Psoas muscle (tissue), 8 donors: ENCODE measurements around the gene PDX1. TPM values are rescaled to one million over a fixed set of nuclear protein-coding genes. Genes with fewer than 3 reads are reported as not detected.

Experiments used
- ATAC-seq, 4 donors: fragments of 200-7000 bp; cut with Tn5 transposase; one replicate each; pipeline ENCODE4 v1.9.1; 2020; ENCODE audit warnings: moderate library complexity in 3 of 4, mild to moderate bottlenecking in 2 of 4
- DNase-seq, 2 donors: peaks; one replicate each; pipeline ENCODE4 v3.0.0-alpha.2; 2020
- H3K27ac ChIP-seq: fragments of 200-600 bp; one replicate; pipeline ENCODE4 v1.8.0; 2022
- H3K27me3 ChIP-seq, 3 donors: fragments of 200-600 bp in 1 of 3; one replicate each; pipeline versions ENCODE4 v1.6.1 to v1.8.0; 2013 to 2022; ENCODE audit warnings: low read length in 2 of 3, mild to moderate bottlenecking in 2 of 3, moderate library complexity in 1 of 3; ENCODE audit not compliant: insufficient read depth in 3 of 3
- H3K36me3 ChIP-seq, 2 donors: fragments of 200-600 bp in 1 of 2; one replicate each; pipeline versions ENCODE4 v1.6.1 to v1.8.0; 2013 to 2022; ENCODE audit warnings: low read depth in 1 of 2, mild to moderate bottlenecking in 1 of 2, moderate library complexity in 1 of 2; ENCODE audit not compliant: insufficient read depth in 1 of 2
- H3K4me1 ChIP-seq: fragments of 200-600 bp; one replicate; pipeline ENCODE4 v1.8.0; 2022
- H3K4me3 ChIP-seq: fragments of 200-600 bp; one replicate; pipeline ENCODE4 v1.8.0; 2022; ENCODE audit warnings: mild to moderate bottlenecking
- H3K9me3 ChIP-seq: fragments of 200-600 bp; one replicate; pipeline ENCODE4 v1.8.0; 2022
- WGBS, 3 donors: extraction: QIAGEN DNeasy Blood & Tissue Kit; methylation state at CpG; one replicate each; pipeline versions ENCODE4 v1.1.6 to v1.1.7; 2013; 5-methylcytosine and 5-hydroxymethylcytosine counted together
- intact Hi-C, 2 donors: fragments of 100-400 bp; cut with DNase I; formaldehyde crosslinking; loops; one replicate each; pipeline versions ENCODE4 v1.11.0 to v1.14.2; 2022
- polyA plus RNA-seq, 3 donors: library from polyadenylated mRNA; stranded (reverse); fragments of 200-250 nt; gene quantifications; one replicate each; pipeline ENCODE4 v1.2.3, GENCODE V29; 2013
- total RNA-seq, 4 donors: library from RNA; stranded (reverse); fragmentation: NEBNext Ultra II Directional in 2 of 4; extraction: Animal tissue kit (Norgen Biotek cat#: 25700) in 2 of 4; gene quantifications; one replicate each; pipeline versions ENCODE4 v1.2.1 to v1.2.4, GENCODE V29; 2021 to 2023
- TF ChIP-seq, protein P1 (sequence below): fragments of 200-600 bp; IDR thresholded peaks from one replicate; pipeline ENCODE4 v1.8.0; 2022; ENCODE audit warnings: antibody characterized with exemption
- donor health status: healthy with polysubstance abuse.
- donor health status: DM: no; HTN: no; CAD: no; lungs with moderate emphysema.
- donor health status: Bipolar disorder and iron deficiency.
- donor health status: healthy.
- donor health status: DM: yes; HTN: yes; CAD: no.
- donor health status: DM: no; HTN: no; CAD: no.
- donor health status: DM: no; HTN: no; CAD: no.
- donor health status: DM: yes; HTN: yes; CAD: no.

The PDX1 gene
- total and polyA plus RNA-seq, 7 donors = not detected

DNA sequence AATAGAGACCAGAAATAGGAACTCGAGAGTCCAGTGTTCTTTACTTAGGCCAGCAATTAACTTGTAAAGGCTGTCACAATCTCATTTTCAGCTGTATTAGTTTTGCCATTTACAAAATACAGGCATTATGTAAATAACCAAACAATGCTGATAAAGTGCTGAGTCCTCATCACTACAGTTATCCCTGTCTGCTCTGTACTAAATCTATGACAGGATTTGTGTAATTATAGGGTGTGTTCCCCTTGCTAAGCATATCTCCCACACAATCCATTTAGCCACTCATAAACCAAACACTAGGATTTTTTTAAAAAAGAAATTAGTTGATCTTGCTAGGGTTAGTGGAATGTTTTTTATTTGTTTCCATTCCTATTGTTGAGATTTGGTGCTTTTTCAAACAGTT lies 23.2 kb downstream of the PDX1 start:
- Histone ChIP-seq H3K27me3 (peaks cover 0 to 12% (median 6%) of the 10 kb centered on the region in 3 donors), H3K36me3 (no peaks in the 10 kb centered on the region), H3K27ac (no peak overlapping the region), H3K9me3 (peaks cover 3% of the 10 kb centered on the region), H3K4me3 (no peak overlapping the region), H3K4me1 (no peaks in the 10 kb centered on the region)
- ATAC-seq (no peak), DNase-seq (no peak)
- TF ChIP-seq, protein P1, sequence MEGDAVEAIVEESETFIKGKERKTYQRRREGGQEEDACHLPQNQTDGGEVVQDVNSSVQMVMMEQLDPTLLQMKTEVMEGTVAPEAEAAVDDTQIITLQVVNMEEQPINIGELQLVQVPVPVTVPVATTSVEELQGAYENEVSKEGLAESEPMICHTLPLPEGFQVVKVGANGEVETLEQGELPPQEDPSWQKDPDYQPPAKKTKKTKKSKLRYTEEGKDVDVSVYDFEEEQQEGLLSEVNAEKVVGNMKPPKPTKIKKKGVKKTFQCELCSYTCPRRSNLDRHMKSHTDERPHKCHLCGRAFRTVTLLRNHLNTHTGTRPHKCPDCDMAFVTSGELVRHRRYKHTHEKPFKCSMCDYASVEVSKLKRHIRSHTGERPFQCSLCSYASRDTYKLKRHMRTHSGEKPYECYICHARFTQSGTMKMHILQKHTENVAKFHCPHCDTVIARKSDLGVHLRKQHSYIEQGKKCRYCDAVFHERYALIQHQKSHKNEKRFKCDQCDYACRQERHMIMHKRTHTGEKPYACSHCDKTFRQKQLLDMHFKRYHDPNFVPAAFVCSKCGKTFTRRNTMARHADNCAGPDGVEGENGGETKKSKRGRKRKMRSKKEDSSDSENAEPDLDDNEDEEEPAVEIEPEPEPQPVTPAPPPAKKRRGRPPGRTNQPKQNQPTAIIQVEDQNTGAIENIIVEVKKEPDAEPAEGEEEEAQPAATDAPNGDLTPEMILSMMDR = no peak
- intact Hi-C loops = no loop called here
- 78 to 94% (median 81%) methylated on average over 1 of the region's 1 CpG for WGBS, 3 donors

DNA sequence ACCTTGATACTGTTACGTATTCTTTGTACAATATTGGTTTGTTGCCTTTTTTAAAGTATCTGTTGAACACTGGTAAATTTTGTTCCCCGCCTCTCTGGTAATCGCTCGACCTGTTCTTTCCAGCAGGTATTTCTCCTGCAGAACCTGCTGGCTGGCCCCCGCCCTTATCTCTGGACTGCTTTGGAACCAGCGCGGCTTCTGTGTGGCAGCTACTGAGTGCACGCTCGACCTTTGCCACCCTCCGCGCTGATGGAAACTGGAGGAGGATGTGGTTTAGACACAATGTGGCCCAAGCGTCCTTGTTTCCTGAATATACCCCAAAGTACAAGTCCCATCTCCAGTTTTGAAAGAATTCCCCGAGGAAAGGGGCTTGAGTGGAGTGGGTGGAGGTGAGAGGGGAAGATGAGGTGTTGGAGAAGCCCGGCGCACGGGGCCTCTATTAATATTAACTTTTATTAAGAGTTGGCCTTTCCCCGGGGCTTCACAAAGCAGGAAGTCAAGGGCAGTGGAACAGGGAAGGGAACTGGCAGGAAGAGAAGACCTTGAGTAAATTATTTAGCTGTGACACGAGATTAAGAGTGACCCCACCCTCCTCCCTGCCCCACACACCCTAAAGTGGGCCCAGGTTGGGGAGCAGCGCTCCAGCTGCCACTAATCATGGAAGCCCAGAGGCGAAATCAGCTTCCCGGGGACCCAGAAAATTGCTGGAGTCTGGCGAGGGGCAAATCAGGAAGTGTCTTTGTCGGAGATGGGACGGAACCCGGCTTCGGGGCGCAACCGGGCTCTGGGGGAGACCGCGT lies 33.3 kb downstream of the PDX1 start:
- Histone ChIP-seq H3K4me1 (peaks cover 7% of the 10 kb centered on the region), H3K9me3 (no peaks in the 10 kb centered on the region), H3K27me3 (peaks cover 3 to 78% (median 19%) of the 10 kb centered on the region in 3 donors), H3K27ac (no peak overlapping the region), H3K4me3 (peak overlapping the region; percentile 64), H3K36me3 (no peaks in the 10 kb centered on the region)
- 25 to 39% (median 29%) methylated on average over 30 of the region's 30 CpGs for WGBS, 3 donors
- ATAC-seq = peak in 1 of 4 donors; percentile 29
- DNase-seq = no peak
- intact Hi-C loops = no loop called here
- TF ChIP-seq, protein P1 = no peak

DNA sequence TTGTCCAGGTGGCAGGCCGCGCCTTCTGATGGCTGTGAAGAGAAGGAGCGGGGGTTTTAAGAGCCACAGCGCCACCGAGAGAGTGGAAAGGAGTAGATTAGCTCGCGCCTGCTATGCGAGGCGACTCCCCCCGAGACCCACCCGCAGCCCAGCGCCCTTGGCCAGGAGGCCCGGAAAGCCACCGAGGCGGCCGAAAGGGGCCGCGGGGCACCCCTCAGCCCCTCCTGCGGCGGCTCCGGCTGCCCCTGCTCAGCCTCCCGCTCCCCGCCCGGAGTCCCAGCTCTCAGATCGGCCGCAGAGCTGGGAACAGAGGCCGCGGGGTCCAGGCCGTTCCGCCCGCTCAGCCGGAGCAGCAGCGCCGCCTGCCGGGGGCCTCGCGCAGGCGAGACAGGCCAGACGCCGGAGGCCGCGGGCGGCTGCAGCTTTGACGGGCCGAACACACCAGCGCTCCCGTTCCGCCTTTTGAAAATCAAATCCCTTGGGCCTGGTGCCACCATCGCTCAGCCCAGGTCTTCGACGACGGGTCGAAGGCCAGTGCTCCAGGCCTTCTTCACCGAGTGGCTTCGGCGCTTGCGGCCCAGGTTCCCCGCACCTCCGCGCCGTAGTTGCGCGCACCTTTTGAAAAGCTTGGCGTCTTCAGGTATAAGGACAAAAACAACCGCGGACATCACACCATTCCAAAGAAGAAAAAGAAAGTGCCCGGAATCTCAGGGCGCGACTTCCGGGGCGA lies 34.0 kb downstream of the PDX1 start:
- ATAC-seq = peak; percentile 84 to 90 (median 90)
- no peaks in the 10 kb centered on the region for H3K9me3 ChIP-seq
- H3K4me3 ChIP-seq = peak overlapping the region; percentile 64
- H3K27me3 ChIP-seq = peaks cover 3 to 85% (median 19%) of the 10 kb centered on the region in 3 donors
- peak; percentile 71 to 78 for DNase-seq
- H3K36me3 ChIP-seq = no peaks in the 10 kb centered on the region
- WGBS, 3 donors = 2% methylated on average over 65 to 71 of the region's 71 CpGs
- TF ChIP-seq, protein P1 = peak; percentile 73
- peaks cover 7% of the 10 kb centered on the region for H3K4me1 ChIP-seq
- no peak overlapping the region for H3K27ac ChIP-seq
- intact Hi-C loops = no loop called here

DNA sequence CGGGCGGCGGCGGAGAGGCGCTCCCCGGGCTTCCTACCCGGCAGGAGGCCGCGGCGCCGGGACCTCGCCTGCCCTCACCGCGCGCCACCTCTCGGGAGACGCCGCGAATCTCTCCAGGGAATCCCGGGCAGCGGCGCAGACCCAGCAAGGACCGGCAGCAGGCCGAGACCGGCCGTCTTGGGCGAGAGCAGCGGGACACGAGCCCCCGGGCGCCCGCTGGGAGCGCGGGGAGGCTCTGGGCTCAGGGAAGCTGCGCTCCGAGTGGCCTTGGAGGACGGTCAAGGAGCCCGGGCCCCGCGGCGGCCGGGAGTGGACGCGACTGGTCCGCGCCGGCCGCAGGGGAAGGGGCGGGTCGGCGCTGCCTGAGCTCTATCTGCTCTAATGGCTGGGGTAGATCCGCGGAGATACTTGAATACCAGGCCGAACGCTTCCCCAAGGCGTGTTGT lies 34.6 kb downstream of the PDX1 start:
- 1 to 6% (median 5%) methylated on average over 44 to 56 of the region's 56 CpGs for WGBS, 3 donors

More for the DNA sequence above, 34.6 kb downstream of the PDX1 start:
- Histone ChIP-seq H3K36me3 (no peaks in the 10 kb centered on the region), H3K4me3 (peak overlapping the region; percentile 64), H3K9me3 (no peaks in the 10 kb centered on the region), H3K27me3 (peaks cover 3 to 91% (median 19%) of the 10 kb centered on the region in 3 donors), H3K4me1 (peaks cover 7% of the 10 kb centered on the region), H3K27ac (no peak overlapping the region)
- DNase-seq (no peak), ATAC-seq (peak; percentile 32 to 69 (median 46))
- intact Hi-C loops = no loop called here
- TF ChIP-seq, protein P1 = no peak
